Activated CD4-positive, alpha-beta T cell treated with anti-CD3 and anti-CD28 coated beads, Interleukin-2, amount 10 ng/mL, durations not matched to agents 24 days and 14 days (primary cell): ENCODE results near the gene GMPPB. TPM values are rescaled to one million over a fixed set of nuclear protein-coding genes. Genes with fewer than 3 reads are reported as not detected.

Source experiments
- DNase-seq: peaks from one replicate; pipeline ENCODE4 v3.0.0; 2022
- H3K27ac Mint-ChIP-seq: one replicate; pipeline ENCODE4 v1.8.0; 2022; ENCODE audit warnings: mild to moderate bottlenecking, mixed read lengths
- H3K27me3 Mint-ChIP-seq: one replicate; pipeline ENCODE4 v1.8.0; 2022; ENCODE audit warnings: mixed read lengths
- H3K36me3 Mint-ChIP-seq: one replicate; pipeline ENCODE4 v1.8.0; 2022; ENCODE audit warnings: low read depth, mild to moderate bottlenecking, mixed read lengths
- H3K4me1 Mint-ChIP-seq: one replicate; pipeline ENCODE4 v1.8.0; 2021; ENCODE audit warnings: mixed read lengths
- H3K4me3 Mint-ChIP-seq: one replicate; pipeline ENCODE4 v1.8.0; 2022; ENCODE audit warnings: mild to moderate bottlenecking, moderate library complexity, mixed read lengths
- H3K9me3 Mint-ChIP-seq: one replicate; pipeline ENCODE4 v1.8.0; 2021; ENCODE audit warnings: mixed read lengths
- intact Hi-C: fragments of 100-400 bp; cut with micrococcal nuclease; formaldehyde crosslinking; loops from one replicate; pipeline ENCODE4 v1.15.1; 2023
- total RNA-seq: library from RNA; stranded (reverse); gene quantifications from 2 replicates; pipeline ENCODE4 v1.2.3, GENCODE V29; 2022

GMPPB gene
- total RNA-seq, 1 donor from 2014 or later = 45.8 TPM

GRCh38 chr3:49747792-49748480, 24.2 kb upstream of the GMPPB start:
- H3K36me3 Mint-ChIP-seq = peaks cover 27% of the 10 kb centered on the region
- no peak overlapping the region for H3K4me3 Mint-ChIP-seq
- intact Hi-C loops = no loop called here
- H3K27me3 Mint-ChIP-seq = no peaks in the 10 kb centered on the region
- H3K4me1 Mint-ChIP-seq = peaks cover 2% of the 10 kb centered on the region
- no peak for DNase-seq
- no peak overlapping the region for H3K27ac Mint-ChIP-seq
- no peaks in the 10 kb centered on the region for H3K9me3 Mint-ChIP-seq

- intact Hi-C loops = no loop called here
- DNase-seq = no peak
- H3K27me3 Mint-ChIP-seq = no peaks in the 10 kb centered on the region
- no peak overlapping the region for H3K27ac Mint-ChIP-seq
- no peaks in the 10 kb centered on the region for H3K9me3 Mint-ChIP-seq
- peaks cover 26% of the 10 kb centered on the region for H3K36me3 Mint-ChIP-seq
- no peak overlapping the region for H3K4me3 Mint-ChIP-seq
- peaks cover 1% of the 10 kb centered on the region for H3K4me1 Mint-ChIP-seq
Observed at GRCh38 chr3:49745986-49746385, 22.2 kb upstream of the GMPPB start.

- peaks cover 6% of the 10 kb centered on the region for H3K4me1 Mint-ChIP-seq
- no peak for DNase-seq
- H3K9me3 Mint-ChIP-seq = no peaks in the 10 kb centered on the region
- H3K36me3 Mint-ChIP-seq = peaks cover 33% of the 10 kb centered on the region
- H3K27ac Mint-ChIP-seq = no peak overlapping the region
- H3K27me3 Mint-ChIP-seq = no peaks in the 10 kb centered on the region
- intact Hi-C loops = no loop called here
- H3K4me3 Mint-ChIP-seq = no peak overlapping the region
Observed at GRCh38 chr3:49740427-49740826, 16.7 kb upstream of the GMPPB start.

DNA sequence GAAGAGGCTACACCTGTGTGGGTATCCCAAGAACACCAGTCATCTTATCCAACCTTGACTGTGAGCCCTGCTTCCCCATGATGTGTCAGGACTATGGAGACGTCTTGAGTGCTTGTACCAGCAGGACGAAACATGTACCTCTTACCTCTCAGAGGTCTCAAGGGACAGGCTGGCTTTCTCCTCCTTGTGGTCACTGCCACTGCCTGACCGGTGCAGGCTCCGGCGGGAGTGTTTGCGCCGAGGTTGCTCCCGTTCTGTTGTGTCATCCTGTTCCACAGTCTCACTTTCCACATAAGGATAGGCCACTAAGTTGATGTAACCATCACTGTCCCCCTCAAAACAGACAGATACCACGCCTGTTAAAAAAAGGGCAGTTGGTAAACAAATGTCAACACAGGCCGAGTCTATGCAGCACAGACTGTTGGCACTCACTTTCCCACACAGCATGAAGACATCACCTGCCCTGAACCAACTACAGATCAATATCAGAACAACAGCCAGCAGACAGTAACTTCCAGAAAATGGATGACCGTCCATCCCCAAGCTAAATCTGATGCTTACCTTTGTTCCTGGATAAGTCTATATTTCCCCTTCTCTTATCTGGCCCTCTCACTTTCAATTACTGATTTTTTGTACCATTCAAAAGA, 14.4 kb upstream of the GMPPB start:
- H3K9me3 Mint-ChIP-seq = no peaks in the 10 kb centered on the region
- intact Hi-C loops = no loop called here
- no peaks in the 10 kb centered on the region for H3K27me3 Mint-ChIP-seq
- peaks cover 6% of the 10 kb centered on the region for H3K4me1 Mint-ChIP-seq
- DNase-seq = no peak
- peaks cover 31% of the 10 kb centered on the region for H3K36me3 Mint-ChIP-seq
- no peak overlapping the region for H3K4me3 Mint-ChIP-seq
- peak overlapping the region; percentile 28 for H3K27ac Mint-ChIP-seq

DNA sequence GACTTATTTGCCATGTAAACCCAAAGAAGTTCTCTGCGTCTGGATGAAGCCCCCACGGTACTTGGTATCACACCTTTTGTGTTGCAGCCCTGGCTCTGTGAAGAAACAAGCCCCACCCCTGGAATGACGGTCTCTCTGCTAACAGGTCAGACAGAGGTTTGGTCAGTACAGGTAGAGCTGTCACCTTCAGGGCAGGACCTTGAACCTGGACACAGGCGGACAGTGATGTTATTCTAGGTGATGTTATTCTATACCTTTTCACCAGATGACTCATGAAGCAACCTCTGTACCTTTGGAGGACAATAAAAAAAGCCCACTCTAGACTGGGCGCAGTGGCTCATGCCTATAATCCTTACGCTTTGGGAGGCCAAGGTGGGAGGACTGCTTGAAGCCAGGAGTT, 11.0 kb upstream of the GMPPB start:
- intact Hi-C loops = no loop called here

GRCh38 chr3:49733551-49733950, 9.8 kb upstream of the GMPPB start:
- no peaks in the 10 kb centered on the region for H3K27me3 Mint-ChIP-seq
- intact Hi-C loops = no loop called here
- no peak overlapping the region for H3K4me3 Mint-ChIP-seq
- H3K27ac Mint-ChIP-seq = no peak overlapping the region
- peaks cover 3% of the 10 kb centered on the region for H3K4me1 Mint-ChIP-seq
- peaks cover 37% of the 10 kb centered on the region for H3K36me3 Mint-ChIP-seq
- no peak for DNase-seq
- no peaks in the 10 kb centered on the region for H3K9me3 Mint-ChIP-seq

More for the DNA sequence above, 11.0 kb upstream of the GMPPB start:
- no peak for DNase-seq
- Mint-ChIP-seq H3K9me3 (no peaks in the 10 kb centered on the region), H3K27me3 (no peaks in the 10 kb centered on the region), H3K27ac (no peak overlapping the region), H3K4me3 (no peak overlapping the region), H3K36me3 (peaks cover 41% of the 10 kb centered on the region), H3K4me1 (peaks cover 6% of the 10 kb centered on the region)

- Mint-ChIP-seq H3K4me3 (no peak overlapping the region), H3K9me3 (no peaks in the 10 kb centered on the region), H3K36me3 (peaks cover 30% of the 10 kb centered on the region), H3K27ac (no peak overlapping the region), H3K27me3 (no peaks in the 10 kb centered on the region), H3K4me1 (peaks cover 2% of the 10 kb centered on the region)
- intact Hi-C loops = no loop called here
- DNase-seq = no peak
Observed at GRCh38 chr3:49732597-49732996, 8.8 kb upstream of the GMPPB start.

GRCh38 chr3:49729966-49730609, 6.3 kb upstream of the GMPPB start:
- no peak overlapping the region for H3K4me3 Mint-ChIP-seq
- no peaks in the 10 kb centered on the region for H3K4me1 Mint-ChIP-seq
- no peak for DNase-seq
- peaks cover 19% of the 10 kb centered on the region for H3K36me3 Mint-ChIP-seq
- H3K27me3 Mint-ChIP-seq = no peaks in the 10 kb centered on the region
- H3K27ac Mint-ChIP-seq = no peak overlapping the region
- H3K9me3 Mint-ChIP-seq = no peaks in the 10 kb centered on the region
- intact Hi-C loops = no loop called here

- peaks cover 21% of the 10 kb centered on the region for H3K36me3 Mint-ChIP-seq
- no peak overlapping the region for H3K27ac Mint-ChIP-seq
- intact Hi-C loops = no loop called here
- no peak overlapping the region for H3K4me3 Mint-ChIP-seq
- H3K4me1 Mint-ChIP-seq = peaks cover 7% of the 10 kb centered on the region
- no peak for DNase-seq
- no peaks in the 10 kb centered on the region for H3K9me3 Mint-ChIP-seq
- H3K27me3 Mint-ChIP-seq = no peaks in the 10 kb centered on the region
Observed at GRCh38 chr3:49727924-49728361, 4.2 kb upstream of the GMPPB start.

DNA sequence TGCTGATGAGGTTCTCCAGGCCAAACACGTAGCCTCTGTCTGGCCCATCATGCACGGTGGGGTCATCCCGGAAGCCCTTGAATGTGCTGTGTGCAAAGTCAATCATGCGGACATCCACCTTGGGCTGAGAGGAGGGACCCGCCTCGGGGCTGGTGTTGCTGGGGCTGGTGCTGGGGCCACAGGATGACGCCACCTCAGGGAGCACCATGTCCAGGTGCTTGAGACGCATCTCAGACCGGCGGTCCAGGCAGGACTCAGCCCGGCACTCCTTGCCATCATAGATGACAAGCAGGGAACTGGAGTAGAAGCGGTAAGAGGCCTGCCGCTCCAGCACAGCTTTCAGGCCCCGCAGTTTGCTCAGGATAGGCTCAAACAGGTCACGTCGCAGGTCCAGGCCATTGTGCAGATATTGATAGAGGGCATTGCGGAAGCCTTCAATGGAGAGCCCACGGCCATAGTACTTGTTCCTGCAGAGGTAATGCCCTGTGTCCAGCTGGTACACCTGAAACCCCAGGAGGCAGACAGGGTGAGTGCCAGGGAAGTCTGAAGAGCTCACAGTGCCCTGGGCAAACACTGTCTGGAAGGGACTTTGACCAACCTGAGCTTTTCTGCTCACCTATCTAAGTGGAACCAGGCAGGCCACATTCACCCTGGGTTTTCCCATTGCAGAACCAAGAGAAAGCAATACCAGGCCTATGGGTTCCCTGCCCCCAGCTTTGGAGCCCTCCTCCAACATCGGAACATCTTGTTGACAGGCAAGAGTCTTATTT, 3.6 kb upstream of the GMPPB start:
- H3K27me3 Mint-ChIP-seq = no peaks in the 10 kb centered on the region
- H3K4me3 Mint-ChIP-seq = no peak overlapping the region
- H3K27ac Mint-ChIP-seq = no peak overlapping the region
- DNase-seq = no peak
- H3K9me3 Mint-ChIP-seq = no peaks in the 10 kb centered on the region
- H3K36me3 Mint-ChIP-seq = peaks cover 20% of the 10 kb centered on the region
- intact Hi-C loops = no loop called here
- peaks cover 12% of the 10 kb centered on the region for H3K4me1 Mint-ChIP-seq

DNA sequence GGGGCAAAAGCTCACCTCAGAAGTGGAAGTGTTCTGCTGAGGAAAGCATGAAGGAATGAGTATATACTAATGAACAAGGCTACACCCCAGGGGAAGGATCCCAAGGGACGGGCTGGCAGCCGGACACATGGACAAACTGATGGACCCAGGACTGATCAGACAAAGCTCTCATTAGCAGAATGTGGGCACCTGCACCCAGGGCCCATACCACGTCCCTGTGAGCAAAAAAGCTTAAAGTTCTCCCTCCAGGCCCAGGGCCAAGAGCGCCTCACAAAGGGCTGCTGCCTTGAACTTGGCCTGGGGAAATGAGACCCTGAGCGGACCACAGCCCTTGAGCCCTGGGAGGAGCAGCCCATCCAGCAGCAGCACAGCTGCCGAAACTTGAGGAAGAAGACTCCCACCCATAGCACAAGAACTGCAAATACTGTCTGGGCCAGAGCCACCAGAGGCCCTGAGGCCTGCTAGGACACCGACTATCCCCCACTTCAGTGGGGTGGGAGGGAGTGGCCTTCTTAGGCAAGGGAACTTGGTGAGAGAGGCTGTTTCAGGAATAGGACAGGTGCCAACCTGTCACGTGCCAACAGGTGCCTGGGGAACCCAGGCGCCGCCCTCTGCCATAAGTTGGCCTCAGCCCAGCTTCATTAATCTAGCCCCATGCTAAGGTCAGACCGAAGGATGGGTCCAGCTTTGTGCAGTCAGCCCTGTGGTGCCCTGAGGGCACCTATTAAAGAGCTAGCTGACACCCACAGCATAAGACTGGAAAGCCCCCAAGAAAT, 2.3 kb upstream of the GMPPB start:
- H3K4me3 Mint-ChIP-seq = no peak overlapping the region
- peaks cover 18% of the 10 kb centered on the region for H3K36me3 Mint-ChIP-seq
- intact Hi-C loops = no loop called here
- H3K4me1 Mint-ChIP-seq = peaks cover 17% of the 10 kb centered on the region
- no peaks in the 10 kb centered on the region for H3K27me3 Mint-ChIP-seq
- no peak overlapping the region for H3K27ac Mint-ChIP-seq
- DNase-seq = no peak
- no peaks in the 10 kb centered on the region for H3K9me3 Mint-ChIP-seq

DNA sequence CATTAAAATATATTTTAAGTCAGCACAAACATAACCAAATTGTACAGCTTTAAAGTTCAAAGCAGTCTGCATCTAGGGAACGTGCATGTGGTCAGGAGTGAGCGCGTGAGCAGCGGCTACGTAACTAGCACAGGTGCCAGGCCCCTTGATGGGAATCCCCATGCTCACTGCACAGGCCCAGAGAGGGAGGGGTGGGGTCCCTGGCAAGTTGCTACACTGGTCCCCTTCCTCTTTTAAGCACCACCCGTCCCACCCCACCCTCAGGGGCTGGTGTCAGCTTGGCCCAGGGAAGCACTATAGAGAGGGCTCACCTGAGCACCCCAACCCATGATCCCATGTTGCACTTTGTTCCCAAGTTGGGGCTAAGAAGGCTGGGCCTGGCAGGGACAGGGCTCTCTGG, 835 bp upstream of the GMPPB start:
- peak overlapping the region; percentile 95 for H3K4me3 Mint-ChIP-seq
- intact Hi-C loops = no loop called here
- peaks cover 21% of the 10 kb centered on the region for H3K4me1 Mint-ChIP-seq
- H3K27ac Mint-ChIP-seq = peak overlapping the region; percentile 95
- H3K36me3 Mint-ChIP-seq = peaks cover 24% of the 10 kb centered on the region
- no peaks in the 10 kb centered on the region for H3K9me3 Mint-ChIP-seq
- no peaks in the 10 kb centered on the region for H3K27me3 Mint-ChIP-seq
- DNase-seq = peak; percentile 80

DNA sequence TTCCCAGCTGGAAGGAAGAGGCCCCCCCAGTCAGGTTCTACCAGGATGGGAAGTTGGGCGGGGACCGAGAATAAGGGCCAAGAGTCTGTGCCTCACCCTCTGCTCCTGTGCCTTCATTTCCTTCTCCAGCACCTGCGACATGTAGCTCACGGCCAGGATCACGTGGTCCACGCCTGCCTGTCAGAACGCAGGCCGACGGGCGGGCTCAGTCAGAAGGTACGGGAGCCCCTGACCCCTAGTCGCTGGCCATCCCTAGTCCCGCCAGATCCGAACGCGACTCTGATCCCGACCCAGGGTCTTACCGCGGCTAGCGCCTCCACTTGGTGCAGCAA, 489 bp downstream of the GMPPB start:
- intact Hi-C loops = loop anchor here (1.0 kb wide), 1 partner anchor 133 kb away; the partner anchor contains the start of gene TRAIP
- peaks cover 32% of the 10 kb centered on the region for H3K4me1 Mint-ChIP-seq
- DNase-seq = peak; percentile 91
- H3K4me3 Mint-ChIP-seq = peak overlapping the region; percentile 95
- peaks cover 25% of the 10 kb centered on the region for H3K36me3 Mint-ChIP-seq
- peak overlapping the region; percentile 95 for H3K27ac Mint-ChIP-seq
- H3K9me3 Mint-ChIP-seq = no peaks in the 10 kb centered on the region
- no peaks in the 10 kb centered on the region for H3K27me3 Mint-ChIP-seq
